HG03439 (cell line): Measurements from ENCODE around the gene SYNGR2.

Experiments used
- ATAC-seq: cut with Tn5 transposase; IDR thresholded peaks from one replicate; pipeline ENCODE4 v1.9.1; 2021; ENCODE audit warnings: mild to moderate bottlenecking, moderate library complexity; ENCODE audit not compliant: unreplicated experiment

Gene SYNGR2

GRCh38 chr17:78197147-78197832, 28.9 kb downstream of the SYNGR2 start:
- no peak for ATAC-seq

DNA sequence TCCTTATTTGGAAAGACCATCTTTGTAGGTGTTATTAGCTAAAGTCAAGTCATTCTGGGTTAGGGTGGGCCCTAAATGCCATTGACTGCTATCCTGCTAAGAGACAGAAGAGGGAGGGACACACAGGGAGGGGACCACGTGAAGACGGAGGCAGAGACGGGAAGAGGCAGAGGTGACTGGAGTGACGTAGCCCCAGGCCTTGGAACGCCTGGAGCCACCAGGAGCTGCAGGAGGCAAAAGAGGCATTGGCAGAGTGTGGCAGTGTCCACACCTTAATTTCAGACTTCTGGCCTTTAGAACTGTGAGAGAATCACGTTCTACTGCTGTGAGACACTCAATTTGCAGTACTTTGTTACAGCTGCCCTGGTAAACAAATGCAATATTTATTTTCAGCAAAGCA, 32.1 kb downstream of the SYNGR2 start:
- no peak for ATAC-seq

DNA sequence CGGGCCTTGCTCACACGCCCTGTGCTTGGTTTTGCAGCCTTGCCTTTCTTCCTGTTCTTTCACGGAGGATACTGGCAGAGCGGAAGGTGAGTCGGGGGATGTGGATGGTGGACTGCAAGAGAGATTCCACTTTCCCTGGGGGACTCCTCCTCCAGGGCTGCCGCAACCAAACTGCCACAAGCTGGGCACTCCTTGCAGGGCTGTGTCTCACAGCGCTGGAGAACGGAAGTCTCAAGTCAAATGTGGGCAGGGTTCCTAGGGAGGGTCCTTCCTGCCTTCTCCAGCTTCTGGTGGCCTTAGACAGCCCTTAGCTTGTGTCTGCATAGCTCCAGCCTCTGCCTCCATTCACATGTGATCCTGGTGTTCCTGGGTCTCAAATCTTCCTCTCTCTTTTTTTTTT, 34.3 kb downstream of the SYNGR2 start:
- no peak for ATAC-seq

DNA sequence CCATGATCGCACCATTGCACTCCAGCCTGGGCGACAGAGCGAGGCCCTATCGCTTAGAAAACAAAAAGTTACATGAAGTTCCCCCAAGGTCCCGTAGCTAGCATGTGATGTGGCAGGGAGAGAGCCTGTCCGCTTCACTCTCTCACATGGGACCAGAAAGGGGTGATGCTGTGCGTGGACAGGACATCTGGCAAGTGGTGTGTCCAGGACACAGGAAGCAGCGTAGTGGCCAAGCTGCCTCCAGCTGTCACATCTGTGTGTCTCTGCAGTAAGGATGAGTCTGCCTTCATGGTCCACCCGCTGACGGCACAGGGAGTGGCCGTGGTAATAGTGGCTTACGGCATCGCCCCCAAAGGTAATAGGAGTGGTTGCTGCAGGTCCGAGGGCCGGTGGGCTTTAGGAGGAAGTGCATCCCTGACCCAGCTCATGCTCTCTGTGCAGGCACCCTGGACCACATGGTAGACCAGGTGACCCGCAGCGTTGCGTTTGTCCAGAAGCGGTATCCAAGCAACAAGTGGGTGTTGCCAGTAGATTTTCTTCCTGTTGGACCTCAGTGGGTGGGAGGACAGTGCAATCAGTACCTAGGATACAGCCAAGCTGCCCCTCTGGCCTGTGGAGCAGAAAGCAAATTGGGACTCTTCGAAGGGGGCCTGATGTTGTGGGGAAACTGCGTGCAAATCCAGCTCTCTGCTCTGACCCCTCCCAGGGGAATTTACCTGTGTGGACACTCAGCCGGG, 36.2 kb downstream of the SYNGR2 start:
- no peak for ATAC-seq

GRCh38 chr17:78205124-78205775, 36.9 kb downstream of the SYNGR2 start:
- ATAC-seq = no peak

DNA sequence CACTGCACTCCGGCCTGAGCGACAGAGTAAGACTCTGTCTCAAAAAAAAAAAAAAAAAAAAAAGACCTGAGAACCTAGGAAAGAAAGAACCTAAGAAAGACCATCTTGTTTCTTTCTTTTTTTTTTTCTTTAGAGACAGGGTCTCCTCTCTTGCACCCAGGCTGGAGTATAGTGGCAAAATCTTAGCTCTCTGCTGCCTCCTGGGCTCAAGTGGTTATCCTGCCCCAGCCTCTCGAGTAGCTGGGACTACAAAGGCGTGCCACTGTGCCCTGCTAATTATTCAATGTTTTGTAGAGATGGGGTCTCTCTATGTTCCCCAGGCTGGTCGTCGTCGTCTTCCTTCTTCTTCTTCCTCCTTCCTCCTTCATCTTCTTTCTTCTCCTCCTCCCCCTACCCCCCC, 37.9 kb downstream of the SYNGR2 start:
- no peak for ATAC-seq

DNA sequence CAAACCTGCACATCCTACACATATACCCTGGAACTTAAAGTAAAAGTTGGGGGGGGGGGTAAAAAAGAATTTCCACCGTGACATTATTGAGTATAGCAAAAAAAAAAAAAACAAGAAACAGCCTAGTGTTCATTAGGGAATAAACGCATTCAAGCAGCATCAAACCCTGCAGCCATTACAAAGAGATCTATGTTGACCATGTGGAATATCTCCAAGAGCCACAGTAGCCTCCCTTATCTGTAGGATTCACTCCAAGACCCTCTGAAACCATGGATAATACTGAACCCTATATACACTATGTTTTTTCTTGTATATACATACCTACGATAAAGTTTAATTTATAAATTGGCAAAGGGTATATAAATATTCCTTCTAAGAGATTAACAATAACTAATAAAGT, 40.1 kb downstream of the SYNGR2 start:
- no peak for ATAC-seq

GRCh38 chr17:78210111-78210510, 41.7 kb downstream of the SYNGR2 start:
- no peak for ATAC-seq

DNA sequence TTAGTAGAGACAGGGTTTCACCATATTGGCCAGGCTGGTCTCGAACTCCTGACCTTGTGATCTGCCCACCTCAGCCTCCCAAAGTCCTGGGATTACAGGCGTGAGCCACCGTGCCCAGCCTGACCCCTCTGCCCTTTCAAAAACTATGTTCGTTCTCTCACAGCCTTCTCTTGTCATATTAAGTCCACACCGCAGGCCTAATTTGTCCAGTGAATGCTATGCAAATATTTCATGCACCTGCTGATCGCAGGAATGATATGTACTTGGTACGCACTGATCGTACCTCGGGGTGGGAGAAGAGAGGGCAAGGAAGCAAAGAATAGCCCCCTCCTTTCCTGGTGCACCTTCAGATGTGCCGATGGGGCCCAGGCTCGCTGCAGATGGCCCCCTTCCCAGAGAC, 42.7 kb downstream of the SYNGR2 start:
- ATAC-seq = no peak

GRCh38 chr17:78214016-78214705, 45.8 kb downstream of the SYNGR2 start, which contains the start of gene BIRC5:
BIRC5 (plus strand) TSS chr17:78214253; CDS start chr17:78214317, 64 bp downstream.
- peak; percentile 88 for ATAC-seq

GRCh38 chr17:78214706-78215061, 46.3 kb downstream of the SYNGR2 start:
- no peak for ATAC-seq

DNA sequence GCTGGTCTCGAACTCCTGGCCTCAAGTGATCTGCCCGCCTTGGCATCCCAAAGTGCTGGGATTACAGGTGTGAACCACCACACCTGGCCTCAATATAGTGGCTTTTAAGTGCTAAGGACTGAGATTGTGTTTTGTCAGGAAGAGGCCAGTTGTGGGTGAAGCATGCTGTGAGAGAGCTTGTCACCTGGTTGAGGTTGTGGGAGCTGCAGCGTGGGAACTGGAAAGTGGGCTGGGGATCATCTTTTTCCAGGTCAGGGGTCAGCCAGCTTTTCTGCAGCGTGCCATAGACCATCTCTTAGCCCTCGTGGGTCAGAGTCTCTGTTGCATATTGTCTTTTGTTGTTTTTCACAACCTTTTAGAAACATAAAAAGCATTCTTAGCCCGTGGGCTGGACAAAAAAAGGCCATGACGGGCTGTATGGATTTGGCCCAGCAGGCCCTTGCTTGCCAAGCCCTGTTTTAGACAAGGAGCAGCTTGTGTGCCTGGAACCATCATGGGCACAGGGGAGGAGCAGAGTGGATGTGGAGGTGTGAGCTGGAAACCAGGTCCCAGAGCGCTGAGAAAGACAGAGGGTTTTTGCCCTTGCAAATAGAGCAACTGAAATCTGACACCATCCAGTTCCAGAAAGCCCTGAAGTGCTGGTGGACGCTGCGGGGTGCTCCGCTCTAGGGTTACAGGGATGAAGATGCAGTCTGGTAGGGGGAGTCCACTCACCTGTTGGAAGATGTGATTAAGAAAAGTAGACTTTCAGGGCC, 51.2 kb downstream of the SYNGR2 start:
- no peak for ATAC-seq
